DOHH2 (cell line): ENCODE measurements around the gene AKAP1.

ENCODE experiments used
- H3F3A ChIP-seq: fragments of 200-600 bp; sonication (generic), shearing (Covaris generic); 2 replicates; pipeline ENCODE4 v1.6.0; 2016; ENCODE audit warnings: antibody characterized with exemption, mild to moderate bottlenecking; ENCODE audit not compliant: control insufficient read depth, insufficient read depth
- H3K27ac ChIP-seq: fragments of 200-600 bp; sonication (generic); 2 replicates; pipeline ENCODE4 v1.5.1; 2014; ENCODE audit warnings: low read depth, mild to moderate bottlenecking, low read length, moderate library complexity
- H3K27me3 ChIP-seq: fragments of 200-600 bp; sonication (generic); 2 replicates; pipeline ENCODE4 v1.6.1; 2014; ENCODE audit warnings: mild to moderate bottlenecking, low read length, mixed read lengths; ENCODE audit not compliant: control insufficient read depth
- H3K36me3 ChIP-seq: fragments of 200-600 bp; sonication (generic); 2 replicates; pipeline ENCODE4 v1.6.1; 2014; ENCODE audit warnings: mild to moderate bottlenecking, low read length, moderate library complexity, mixed read lengths; ENCODE audit not compliant: control insufficient read depth
- H3K4me1 ChIP-seq: fragments of 200-600 bp; sonication (generic); 2 replicates; pipeline ENCODE4 v1.6.1; 2014; ENCODE audit warnings: mild to moderate bottlenecking, low read length, mixed read lengths; ENCODE audit not compliant: control insufficient read depth
- H3K4me2 ChIP-seq: fragments of 200-600 bp; sonication (generic); 2 replicates; pipeline ENCODE4 v1.6.0; 2014; ENCODE audit warnings: mild to moderate bottlenecking, low read length, moderate library complexity
- H3K4me3 ChIP-seq: fragments of 200-600 bp; sonication (generic); 2 replicates; pipeline ENCODE4 v1.5.1; 2014; ENCODE audit warnings: mild to moderate bottlenecking, low read length, mixed read lengths
- H3K79me2 ChIP-seq: fragments of 200-600 bp; sonication (generic); 2 replicates; pipeline ENCODE4 v1.6.1; 2014; ENCODE audit warnings: mild to moderate bottlenecking, low read length, mixed read lengths; ENCODE audit not compliant: control insufficient read depth
- H3K9me2 ChIP-seq: fragments of 200-600 bp; sonication (generic); replicated peaks from 2 replicates; pipeline ENCODE4 v1.6.1; 2014; ENCODE audit warnings: mild to moderate bottlenecking, low read length, mixed read lengths; ENCODE audit not compliant: control insufficient read depth
- H3K9me3 ChIP-seq: fragments of 200-600 bp; sonication (generic); 2 replicates; pipeline ENCODE4 v1.6.1; 2014; ENCODE audit warnings: antibody characterized with exemption, low read length, mixed read lengths; ENCODE audit not compliant: control insufficient read depth, insufficient read depth
- H4K20me1 ChIP-seq: fragments of 200-600 bp; sonication (generic); 2 replicates; pipeline ENCODE4 v1.6.0; 2014; ENCODE audit warnings: low read depth, mild to moderate bottlenecking, antibody characterized with exemption, low read length, moderate library complexity; ENCODE audit not compliant: control insufficient read depth, insufficient read depth
- CTCF ChIP-seq: fragments of 200-600 bp; sonication (generic); IDR thresholded peaks from one replicate; pipeline ENCODE4 v1.5.1; 2014; ENCODE audit warnings: antibody characterized with exemption, mild to moderate bottlenecking, low read depth, low read length; ENCODE audit not compliant: poor library complexity, severe bottlenecking
- EZH2phosphoT487 ChIP-seq: fragments of 200-600 bp; sonication (generic); IDR thresholded peaks from 2 replicates; pipeline ENCODE4 v1.6.1; 2017; ENCODE audit warnings: borderline replicate concordance, mild to moderate bottlenecking, antibody characterized with exemption, low read length, moderate library complexity, mixed read lengths

AKAP1 gene

GRCh38 chr17:57044976-57045867, 39.8 kb upstream of the AKAP1 start:
- Histone ChIP-seq H3K27ac (no peak overlapping the region), H3F3A (no peaks in the 10 kb centered on the region), H4K20me1 (no peaks in the 10 kb centered on the region), H3K27me3 (peaks cover 14% of the 10 kb centered on the region), H3K4me3 (no peak overlapping the region), H3K4me1 (peaks cover 5% of the 10 kb centered on the region; the same call in 1 of the 2 replicates), H3K79me2 (no peaks in the 10 kb centered on the region), H3K9me3 (no peaks in the 10 kb centered on the region), H3K9me2 (no peaks in the 10 kb centered on the region), H3K36me3 (no peaks in the 10 kb centered on the region), H3K4me2 (no peak overlapping the region)
- TF ChIP-seq EZH2phosphoT487 (no peak), CTCF (no peak)

- no peaks in the 10 kb centered on the region for H3K9me3 ChIP-seq
Measured at GRCh38 chr17:57045868-57046704, 39.0 kb upstream of the AKAP1 start.

GRCh38 chr17:57046749-57047148, 38.3 kb upstream of the AKAP1 start:
- Histone ChIP-seq H3K36me3 (no peaks in the 10 kb centered on the region), H3K4me1 (peaks cover 5% of the 10 kb centered on the region; the same call in 1 of the 2 replicates), H3K79me2 (no peaks in the 10 kb centered on the region), H3K27ac (no peak overlapping the region), H3K4me3 (no peak overlapping the region), H3K27me3 (peaks cover 7% of the 10 kb centered on the region), H3K9me2 (no peaks in the 10 kb centered on the region), H3K4me2 (no peak overlapping the region), H4K20me1 (no peaks in the 10 kb centered on the region), H3F3A (no peaks in the 10 kb centered on the region), H3K9me3 (no peaks in the 10 kb centered on the region)
- TF ChIP-seq EZH2phosphoT487 (no peak), CTCF (no peak)

More at GRCh38 chr17:57045868-57046704, 39.0 kb upstream of the AKAP1 start:
- H3K4me1 ChIP-seq: peaks cover 5% of the 10 kb centered on the region; the same call in 1 of the 2 replicates
- H3K4me3 ChIP-seq: no peak overlapping the region
- TF ChIP-seq CTCF (no peak), EZH2phosphoT487 (no peak)
- H4K20me1 ChIP-seq: no peaks in the 10 kb centered on the region
- peaks cover 7% of the 10 kb centered on the region for H3K27me3 ChIP-seq
- H3K79me2 ChIP-seq: no peaks in the 10 kb centered on the region
- H3K4me2 ChIP-seq: no peak overlapping the region
- no peaks in the 10 kb centered on the region for H3K9me2 ChIP-seq
- H3K36me3 ChIP-seq: no peaks in the 10 kb centered on the region
- no peaks in the 10 kb centered on the region for H3F3A ChIP-seq
- no peak overlapping the region for H3K27ac ChIP-seq
